K562 (cell line): ENCODE results near the gene WASF2. TPM values are rescaled to one million over a fixed set of nuclear protein-coding genes. Genes with fewer than 3 reads are reported as not detected.

ENCODE experiments used
- EZH2 ChIP-seq: IDR thresholded peaks from 2 replicates; pipeline ENCODE4 v1.6.1; 2012; ENCODE audit warnings: low read depth, mild to moderate bottlenecking, inconsistent platforms, low read length, borderline replicate concordance
- HDGF ChIP-seq: fragments of 450-650 bp; IDR thresholded peaks from 2 replicates; pipeline ENCODE4 v1.6.1; 2016
- HMGXB4 ChIP-seq: sonication (generic); formaldehyde crosslinking; IDR thresholded peaks from 2 replicates; pipeline ENCODE4 v1.8.1; 2023; ENCODE audit warnings: mild to moderate bottlenecking, missing genetic modification reagents
- MBD2 ChIP-seq: sonication (generic); IDR thresholded peaks from 2 replicates; pipeline ENCODE4 v1.6.1; 2016; ENCODE audit warnings: low read depth, borderline replicate concordance
- POLR2A ChIP-seq: fragments of 450-650 bp; conservative IDR thresholded peaks from 2 replicates; pipeline ENCODE4 v1.6.1; 2016
- POU5F1 ChIP-seq: fragments of 150-350 bp; IDR thresholded peaks from 2 replicates; pipeline ENCODE4 v1.6.1; 2014; ENCODE audit warnings: borderline replicate concordance, low read length, low read depth, mild to moderate bottlenecking; ENCODE audit not compliant: partially characterized antibody
- RREB1 ChIP-seq: fragments of 250-450 bp; sonication (Bioruptor Pico); IDR thresholded peaks from 2 replicates; pipeline ENCODE4 v1.4.0; 2020
- SFPQ ChIP-seq: fragments of 200-400 bp; formaldehyde crosslinking; IDR thresholded peaks from 2 replicates; pipeline ENCODE4 v1.6.1; 2017; ENCODE audit warnings: mild to moderate bottlenecking, low read depth, low read length, moderate library complexity
- ZNF140 ChIP-seq: fragments of 250-450 bp; sonication (Bioruptor Pico); IDR thresholded peaks from 2 replicates; pipeline ENCODE4 v1.8.0; 2021; ENCODE audit warnings: moderate library complexity, mild to moderate bottlenecking, inconsistent platforms
- ZNF143 ChIP-seq: sonication (generic); formaldehyde crosslinking; IDR thresholded peaks from 2 replicates; pipeline ENCODE4 v1.9.0; 2022; ENCODE audit warnings: mild to moderate bottlenecking, missing genetic modification reagents
- ZNF518B ChIP-seq: fragments of 250-450 bp; sonication (Bioruptor Pico); IDR thresholded peaks from 2 replicates; pipeline ENCODE4 v1.5.0; 2021; ENCODE audit warnings: mild to moderate bottlenecking, moderate library complexity
- ZNF584 ChIP-seq: fragments of 200-800 bp; sonication (Bioruptor generic); IDR thresholded peaks from 2 replicates; pipeline ENCODE4 v1.6.1; 2016; ENCODE audit warnings: low read depth, mild to moderate bottlenecking, missing genetic modification characterization, missing compliant biosample characterization
- polyA plus RNA-seq, 8 experiments: library from polyadenylated mRNA; depleted of rRNA in 4 of 8; stranded (reverse) in 5 of 8; unstranded in 3 of 8; fragments of >200 nt; fragmentation: Nextera tagmentation in 2 of 8; fragmentation: Illumina TruSeq in 1 of 8; extraction: Ambion mirVana in 2 of 8; extraction: Trizol in 1 of 8; gene quantifications; 2 replicates each; pipeline versions ENCODE4 v1.2.1 to v1.2.3, GENCODE V29; 2011 to 2014; ENCODE audit warnings: inconsistent platforms in 1 of 8, missing spikeins in 1 of 8
- total RNA-seq, 7 experiments: library from RNA; depleted of rRNA in 6 of 7; stranded (reverse); fragments of >200 nt in 6 of 7; fragmentation: Illumina TruSeq in 2 of 7; extraction: Trizol in 2 of 7; gene quantifications; 2 replicates each; pipeline versions ENCODE4 v1.2.1 to v1.2.3, GENCODE V29; 2011 to 2021; ENCODE audit warnings: low replicate concordance in 1 of 7

Gene WASF2
- total and polyA plus RNA-seq, 9 of the 15 experiments (the other 6 are each of a cell fraction or from before 2014, with no cell fraction given): 8.2 to 163 (median 31.2) TPM

- TF ChIP-seq ZNF518B (CRISPR knock-in tag) (no peak), RREB1 (peak; percentile 62; the same call in 1 of the 2 replicates), ZNF140 (CRISPR knock-in tag) (no peak), HMGXB4 (CRISPR knock-in tag) (0 out of 2 replicates have a peak, but pooled peaks have one; percentile 23), ZNF584 (CRISPR knock-in tag) (no peak), HDGF (no peak), POU5F1 (no peak), POLR2A (no peak), ZNF143 (CRISPR knock-in tag) (no peak; the same call in 1 of the 2 replicates), EZH2 (no peak), SFPQ (no peak), MBD2 (no peak)
Measured at GRCh38 chr1:27392778-27393635, 97.0 kb downstream of the WASF2 start (continued).
